ENCODE measurements around the gene EP400.
A peak's percentile ranks its signal among the peaks of the same experiment; 100 is the strongest.

Gene EP400

GRCh38 chr12:132109741-132110140 is 160.0 kb downstream of the EP400 start (continued):
- TF ChIP-seq ZNF280D (tag by site-specific recombination; IDR thresholded peaks at IDR 0.05), result no peak
- no peak for TF ChIP-seq ZNF184 (tag by site-specific recombination; IDR thresholded peaks at IDR 0.05)

GRCh38 chr12:132110677-132111076 is 160.9 kb downstream of the EP400 start:
- POLR2A ChIA-PET, result no interaction called here
- Histone ChIP-seq H3K36me3 (ENCODE audit: control insufficient read depth in 2 of 2, insufficient read depth in 1 of 2, low read length in 2 of 2) (peaks cover 13 to 67% of the 10 kb centered on the region in 2 experiments; a peak in 2 of 3 replicates), H3K4me3 (ENCODE audit: low read depth, low read length) (no peak overlapping the region), H3K9me3 (ENCODE audit: control insufficient read depth, insufficient read depth, low read depth, low read length) (no peaks in the 10 kb centered on the region), H3K4me1 (ENCODE audit: control insufficient read depth, insufficient read depth, low read length) (no peaks in the 10 kb centered on the region), H3K27ac (ENCODE audit: extremely low read depth, low read depth, low read length) (no peak overlapping the region)
- TF ChIP-seq ZNF350 (tag by site-specific recombination; IDR thresholded peaks at IDR 0.05) (no peak), ZNF449 (tag by site-specific recombination; IDR thresholded peaks at IDR 0.05) (no peak), ZNF24 (tag by site-specific recombination; IDR thresholded peaks at IDR 0.05) (no peak), AEBP2 (tag by site-specific recombination; IDR thresholded peaks at IDR 0.05; ENCODE audit: borderline replicate concordance) (no peak), ZNF184 (tag by site-specific recombination; IDR thresholded peaks at IDR 0.05) (no peak), ZNF16 (tag by site-specific recombination; IDR thresholded peaks at IDR 0.05; ENCODE audit: low read depth) (no peak), ZNF660 (tag by site-specific recombination; IDR thresholded peaks at IDR 0.05) (no peak), GLIS1 (tag by site-specific recombination; IDR thresholded peaks at IDR 0.05) (no peak), CTCF (tag by site-specific recombination; IDR thresholded peaks at IDR 0.05) (no peak), ZNF692 (tag by site-specific recombination; IDR thresholded peaks at IDR 0.05) (no peak)
- CTCF ChIA-PET, result no interaction called here

- TF ChIP-seq ZNF391 (tag by site-specific recombination; IDR thresholded peaks at IDR 0.05; ENCODE audit: borderline replicate concordance, low read depth) (no peak), ZNF112 (tag by site-specific recombination; IDR thresholded peaks at IDR 0.05) (no peak), ZNF449 (tag by site-specific recombination; IDR thresholded peaks at IDR 0.05) (no peak), ZIC2 (tag by site-specific recombination; IDR thresholded peaks at IDR 0.05) (0 out of 2 replicates have a peak, but pooled peaks have one; percentile 15), ZNF26 (tag by site-specific recombination; IDR thresholded peaks at IDR 0.05) (no peak)
- Histone ChIP-seq H3K4me1 (ENCODE audit: control insufficient read depth, insufficient read depth, low read length) (no peaks in the 10 kb centered on the region), H3K36me3 (ENCODE audit: control insufficient read depth in 2 of 2, insufficient read depth in 1 of 2, low read length in 2 of 2) (peaks cover 11 to 76% of the 10 kb centered on the region in 2 experiments; a peak in 2 of 3 replicates), H3K27ac (ENCODE audit: extremely low read depth, low read depth, low read length) (no peak overlapping the region), H3K4me3 (ENCODE audit: low read depth, low read length) (no peak overlapping the region), H3K9me3 (ENCODE audit: control insufficient read depth, insufficient read depth, low read depth, low read length) (no peaks in the 10 kb centered on the region)
- POLR2A ChIA-PET, result no interaction called here
- CTCF ChIA-PET, result no interaction called here
These were observed 162.0 kb downstream of the EP400 start for GRCh38 chr12:132111654-132112304.
